ENCODE measurements around the gene LRP1-AS.

DNA sequence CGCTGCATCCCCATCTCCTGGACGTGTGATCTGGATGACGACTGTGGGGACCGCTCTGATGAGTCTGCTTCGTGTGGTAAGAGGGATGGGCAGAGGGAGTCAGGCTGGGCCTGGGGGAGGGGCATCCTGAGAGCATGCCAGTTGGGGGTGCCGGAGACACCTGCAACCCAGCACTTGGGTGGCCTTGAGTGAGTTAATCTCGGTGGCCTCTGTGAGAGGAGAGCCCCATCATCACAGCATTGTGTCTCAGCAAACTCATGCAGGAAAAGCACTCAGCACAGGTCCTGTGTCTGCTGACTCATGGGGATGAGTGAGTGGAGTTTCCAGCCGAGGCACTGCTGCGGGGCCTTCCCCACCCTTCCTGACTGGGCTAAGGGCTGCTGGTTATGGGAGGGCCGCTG is 19.6 kb upstream of the LRP1-AS start:
- no peak for TF ChIP-seq POLR2A (IDR thresholded peaks at IDR 0.05)
- TF ChIP-seq, protein P1, sequence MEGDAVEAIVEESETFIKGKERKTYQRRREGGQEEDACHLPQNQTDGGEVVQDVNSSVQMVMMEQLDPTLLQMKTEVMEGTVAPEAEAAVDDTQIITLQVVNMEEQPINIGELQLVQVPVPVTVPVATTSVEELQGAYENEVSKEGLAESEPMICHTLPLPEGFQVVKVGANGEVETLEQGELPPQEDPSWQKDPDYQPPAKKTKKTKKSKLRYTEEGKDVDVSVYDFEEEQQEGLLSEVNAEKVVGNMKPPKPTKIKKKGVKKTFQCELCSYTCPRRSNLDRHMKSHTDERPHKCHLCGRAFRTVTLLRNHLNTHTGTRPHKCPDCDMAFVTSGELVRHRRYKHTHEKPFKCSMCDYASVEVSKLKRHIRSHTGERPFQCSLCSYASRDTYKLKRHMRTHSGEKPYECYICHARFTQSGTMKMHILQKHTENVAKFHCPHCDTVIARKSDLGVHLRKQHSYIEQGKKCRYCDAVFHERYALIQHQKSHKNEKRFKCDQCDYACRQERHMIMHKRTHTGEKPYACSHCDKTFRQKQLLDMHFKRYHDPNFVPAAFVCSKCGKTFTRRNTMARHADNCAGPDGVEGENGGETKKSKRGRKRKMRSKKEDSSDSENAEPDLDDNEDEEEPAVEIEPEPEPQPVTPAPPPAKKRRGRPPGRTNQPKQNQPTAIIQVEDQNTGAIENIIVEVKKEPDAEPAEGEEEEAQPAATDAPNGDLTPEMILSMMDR (IDR thresholded peaks at IDR 0.05): no peak
